ENCODE results near the gene ARID5B.

DNA sequence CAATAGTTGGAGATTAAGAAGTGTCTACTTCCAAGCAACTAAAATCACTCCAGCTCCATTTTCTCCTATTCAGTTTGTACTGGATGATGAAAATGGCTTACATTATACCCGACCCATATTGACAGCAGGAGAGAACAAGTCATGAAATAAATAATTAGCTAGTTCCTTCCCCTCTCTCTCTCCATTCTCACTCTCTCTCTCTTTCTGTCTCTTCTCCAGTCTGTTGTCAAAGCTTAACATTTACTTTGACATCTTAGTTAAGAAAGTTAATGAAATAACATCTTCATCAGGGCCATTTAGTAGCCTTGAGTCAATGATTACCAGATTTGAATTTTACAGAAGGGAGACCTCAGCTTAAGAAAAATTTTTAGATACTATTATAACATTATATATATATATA is 138.5 kb downstream of the ARID5B start:
- no peak for TF ChIP-seq POLR2A (IDR thresholded peaks at IDR 0.05; ENCODE audit: low read length)
- no peak for TF ChIP-seq GATA1 (IDR thresholded peaks at IDR 0.05; ENCODE audit: low read depth, low read length)
